ENCODE results near the gene BGN.

BGN gene

GRCh38 chrX:153474718-153475117, 20.1 kb upstream of the BGN start:
- no peak overlapping the region for H3K27ac ChIP-seq (ENCODE audit: low read depth, low read length)
- H3K36me3 ChIP-seq (ENCODE audit: control insufficient read depth, insufficient read depth, low read length): no peaks in the 10 kb centered on the region
- H3K4me3 ChIP-seq (ENCODE audit: low read depth, low read length): peak overlapping the region; percentile 20; the same call in 1 of the 2 replicates
- peaks cover 12% of the 10 kb centered on the region; the same call in 1 of the 2 replicates for H3K9me3 ChIP-seq (ENCODE audit: control insufficient read depth, insufficient read depth, low read depth, low read length)
- no peak overlapping the region for H3K9ac ChIP-seq (ENCODE audit: low read length)
- peaks cover 30% of the 10 kb centered on the region; the same call in 1 of the 2 replicates for H3K4me1 ChIP-seq (ENCODE audit: control insufficient read depth, insufficient read depth, low read length)
- H3K27me3 ChIP-seq (ENCODE audit: control insufficient read depth, insufficient read depth, low read length): peaks cover 27% of the 10 kb centered on the region

GRCh38 chrX:153475271-153475670, 19.5 kb upstream of the BGN start:
- Histone ChIP-seq H3K36me3 (ENCODE audit: control insufficient read depth, insufficient read depth, low read length) (no peaks in the 10 kb centered on the region), H3K9ac (ENCODE audit: low read length) (no peak overlapping the region), H3K4me1 (ENCODE audit: control insufficient read depth, insufficient read depth, low read length) (peaks cover 33% of the 10 kb centered on the region; the same call in 1 of the 2 replicates), H3K27ac (ENCODE audit: low read depth, low read length) (no peak overlapping the region), H3K9me3 (ENCODE audit: control insufficient read depth, insufficient read depth, low read depth, low read length) (peaks cover 12% of the 10 kb centered on the region; the same call in 1 of the 2 replicates), H3K4me3 (ENCODE audit: low read depth, low read length) (0 out of 2 replicates have a peak overlapping the region, but pooled peaks have one; percentile 20), H3K27me3 (ENCODE audit: control insufficient read depth, insufficient read depth, low read length) (peaks cover 27% of the 10 kb centered on the region)

- peaks cover 15% of the 10 kb centered on the region; the same call in 1 of the 2 replicates for H3K9me3 ChIP-seq (ENCODE audit: control insufficient read depth, insufficient read depth, low read depth, low read length)
- no peak overlapping the region for H3K4me3 ChIP-seq (ENCODE audit: low read depth, low read length)
- H3K27ac ChIP-seq (ENCODE audit: low read depth, low read length): no peak overlapping the region
- H3K9ac ChIP-seq (ENCODE audit: low read length): no peak overlapping the region
- no peaks in the 10 kb centered on the region for H3K36me3 ChIP-seq (ENCODE audit: control insufficient read depth, insufficient read depth, low read length)
- peaks cover 27% of the 10 kb centered on the region for H3K27me3 ChIP-seq (ENCODE audit: control insufficient read depth, insufficient read depth, low read length)
- H3K4me1 ChIP-seq (ENCODE audit: control insufficient read depth, insufficient read depth, low read length): peaks cover 33% of the 10 kb centered on the region; the same call in 1 of the 2 replicates
These were observed 19.0 kb upstream of the BGN start for GRCh38 chrX:153475751-153476281.

- Histone ChIP-seq H3K27ac (ENCODE audit: low read depth, low read length) (no peak overlapping the region; the same call in 1 of the 2 replicates), H3K27me3 (ENCODE audit: control insufficient read depth, insufficient read depth, low read length) (peaks cover 27% of the 10 kb centered on the region), H3K36me3 (ENCODE audit: control insufficient read depth, insufficient read depth, low read length) (no peaks in the 10 kb centered on the region), H3K4me1 (ENCODE audit: control insufficient read depth, insufficient read depth, low read length) (peaks cover 33% of the 10 kb centered on the region; the same call in 1 of the 2 replicates), H3K9ac (ENCODE audit: low read length) (peak overlapping the region; percentile 7), H3K4me3 (ENCODE audit: low read depth, low read length) (no peak overlapping the region), H3K9me3 (ENCODE audit: control insufficient read depth, insufficient read depth, low read depth, low read length) (peaks cover 20% of the 10 kb centered on the region; the same call in 1 of the 2 replicates)
These were observed 18.0 kb upstream of the BGN start for GRCh38 chrX:153476666-153477363.

- H3K27me3 ChIP-seq (ENCODE audit: control insufficient read depth, insufficient read depth, low read length): peaks cover 27% of the 10 kb centered on the region
- no peak overlapping the region for H3K9ac ChIP-seq (ENCODE audit: low read length)
- H3K27ac ChIP-seq (ENCODE audit: low read depth, low read length): no peak overlapping the region
- H3K9me3 ChIP-seq (ENCODE audit: control insufficient read depth, insufficient read depth, low read depth, low read length): peaks cover 20% of the 10 kb centered on the region; the same call in 1 of the 2 replicates
- H3K36me3 ChIP-seq (ENCODE audit: control insufficient read depth, insufficient read depth, low read length): no peaks in the 10 kb centered on the region
- no peak overlapping the region for H3K4me3 ChIP-seq (ENCODE audit: low read depth, low read length)
- H3K4me1 ChIP-seq (ENCODE audit: control insufficient read depth, insufficient read depth, low read length): peaks cover 33% of the 10 kb centered on the region; the same call in 1 of the 2 replicates
These were observed 17.4 kb upstream of the BGN start for GRCh38 chrX:153477364-153477857.

GRCh38 chrX:153477901-153478300, 16.9 kb upstream of the BGN start:
- no peak overlapping the region for H3K27ac ChIP-seq (ENCODE audit: low read depth, low read length)
- H3K4me3 ChIP-seq (ENCODE audit: low read depth, low read length): no peak overlapping the region
- peaks cover 27% of the 10 kb centered on the region for H3K27me3 ChIP-seq (ENCODE audit: control insufficient read depth, insufficient read depth, low read length)
- no peaks in the 10 kb centered on the region for H3K36me3 ChIP-seq (ENCODE audit: control insufficient read depth, insufficient read depth, low read length)
- H3K4me1 ChIP-seq (ENCODE audit: control insufficient read depth, insufficient read depth, low read length): peaks cover 33% of the 10 kb centered on the region; the same call in 1 of the 2 replicates
- no peak overlapping the region for H3K9ac ChIP-seq (ENCODE audit: low read length)
- peaks cover 24% of the 10 kb centered on the region; the same call in 1 of the 2 replicates for H3K9me3 ChIP-seq (ENCODE audit: control insufficient read depth, insufficient read depth, low read depth, low read length)

- no peak overlapping the region for H3K27ac ChIP-seq (ENCODE audit: low read depth, low read length)
- no peak overlapping the region for H3K9ac ChIP-seq (ENCODE audit: low read length)
- peaks cover 23% of the 10 kb centered on the region for H3K27me3 ChIP-seq (ENCODE audit: control insufficient read depth, insufficient read depth, low read length)
- no peaks in the 10 kb centered on the region for H3K36me3 ChIP-seq (ENCODE audit: control insufficient read depth, insufficient read depth, low read length)
- peaks cover 18% of the 10 kb centered on the region; the same call in 1 of the 2 replicates for H3K9me3 ChIP-seq (ENCODE audit: control insufficient read depth, insufficient read depth, low read depth, low read length)
- H3K4me3 ChIP-seq (ENCODE audit: low read depth, low read length): no peak overlapping the region
- peaks cover 33% of the 10 kb centered on the region; the same call in 1 of the 2 replicates for H3K4me1 ChIP-seq (ENCODE audit: control insufficient read depth, insufficient read depth, low read length)
These were observed 16.0 kb upstream of the BGN start for GRCh38 chrX:153478746-153479145.

- H3K4me1 ChIP-seq (ENCODE audit: control insufficient read depth, insufficient read depth, low read length): peaks cover 23% of the 10 kb centered on the region; the same call in 1 of the 2 replicates
- peaks cover 26% of the 10 kb centered on the region; the same call in 1 of the 2 replicates for H3K9me3 ChIP-seq (ENCODE audit: control insufficient read depth, insufficient read depth, low read depth, low read length)
- no peaks in the 10 kb centered on the region for H3K36me3 ChIP-seq (ENCODE audit: control insufficient read depth, insufficient read depth, low read length)
- peaks cover 5% of the 10 kb centered on the region for H3K27me3 ChIP-seq (ENCODE audit: control insufficient read depth, insufficient read depth, low read length)
- H3K4me3 ChIP-seq (ENCODE audit: low read depth, low read length): no peak overlapping the region
- no peak overlapping the region for H3K9ac ChIP-seq (ENCODE audit: low read length)
- H3K27ac ChIP-seq (ENCODE audit: low read depth, low read length): no peak overlapping the region
These were observed 13.7 kb upstream of the BGN start for GRCh38 chrX:153481043-153481442.

- peaks cover 30% of the 10 kb centered on the region; the same call in 1 of the 2 replicates for H3K9me3 ChIP-seq (ENCODE audit: control insufficient read depth, insufficient read depth, low read depth, low read length)
- no peak overlapping the region for H3K9ac ChIP-seq (ENCODE audit: low read length)
- H3K4me1 ChIP-seq (ENCODE audit: control insufficient read depth, insufficient read depth, low read length): peaks cover 9% of the 10 kb centered on the region; the same call in 1 of the 2 replicates
- H3K4me3 ChIP-seq (ENCODE audit: low read depth, low read length): no peak overlapping the region
- no peak overlapping the region for H3K27ac ChIP-seq (ENCODE audit: low read depth, low read length)
- H3K36me3 ChIP-seq (ENCODE audit: control insufficient read depth, insufficient read depth, low read length): no peaks in the 10 kb centered on the region
- H3K27me3 ChIP-seq (ENCODE audit: control insufficient read depth, insufficient read depth, low read length): no peaks in the 10 kb centered on the region
These were observed 12.3 kb upstream of the BGN start for GRCh38 chrX:153482376-153483015.

GRCh38 chrX:153485396-153486080, 9.2 kb upstream of the BGN start:
- H3K4me3 ChIP-seq (ENCODE audit: low read depth, low read length): no peak overlapping the region
- peaks cover 38% of the 10 kb centered on the region; the same call in 1 of the 2 replicates for H3K9me3 ChIP-seq (ENCODE audit: control insufficient read depth, insufficient read depth, low read depth, low read length)
- H3K9ac ChIP-seq (ENCODE audit: low read length): no peak overlapping the region
- H3K27me3 ChIP-seq (ENCODE audit: control insufficient read depth, insufficient read depth, low read length): no peaks in the 10 kb centered on the region
- no peaks in the 10 kb centered on the region for H3K36me3 ChIP-seq (ENCODE audit: control insufficient read depth, insufficient read depth, low read length)
- H3K4me1 ChIP-seq (ENCODE audit: control insufficient read depth, insufficient read depth, low read length): peaks cover 6% of the 10 kb centered on the region; the same call in 1 of the 2 replicates
- H3K27ac ChIP-seq (ENCODE audit: low read depth, low read length): no peak overlapping the region
